8988T (cell line): ENCODE data around the gene SPAM1.
"Not testable (repeated sequence)": the region's sequence is repeated elsewhere in the genome, so short reads cannot be mapped to it uniquely, and the experiment has no call there.

Source experiments
- DNase-seq: peaks from one replicate; pipeline ENCODE4 v3.0.0; 2011

SPAM1 gene

GRCh38 chr7:123924941-123925340, at the start of gene SPAM1:
TSS of gene SPAM1 (plus strand) at chr7:123925241. CDS start at chr7:123953571, 28,330 bp downstream.
- no peak for DNase-seq

- no peak for DNase-seq
Measured at GRCh38 chr7:123876557-123877256, 48.3 kb upstream of the SPAM1 start.

- no peak for DNase-seq
Measured at GRCh38 chr7:123879628-123880027, 45.4 kb upstream of the SPAM1 start.

- DNase-seq, result no peak
Measured at GRCh38 chr7:123881300-123881699, 43.7 kb upstream of the SPAM1 start.

GRCh38 chr7:123883154-123883553, 41.9 kb upstream of the SPAM1 start:
- DNase-seq, result no peak

- DNase-seq, result no peak
Measured at GRCh38 chr7:123888192-123888591, 36.8 kb upstream of the SPAM1 start.

GRCh38 chr7:123894753-123895152, 30.3 kb upstream of the SPAM1 start:
- not testable (repeated sequence) for DNase-seq

GRCh38 chr7:123901101-123901500, 23.9 kb upstream of the SPAM1 start:
- DNase-seq, result no peak

- no peak for DNase-seq
Measured at GRCh38 chr7:123905714-123906113, 19.3 kb upstream of the SPAM1 start.

GRCh38 chr7:123916240-123916724, 8.8 kb upstream of the SPAM1 start:
- no peak for DNase-seq

GRCh38 chr7:123917878-123918277, 7.2 kb upstream of the SPAM1 start:
- DNase-seq, result no peak

- no peak for DNase-seq
Measured at GRCh38 chr7:123918309-123918708, 6.7 kb upstream of the SPAM1 start.

- DNase-seq, result no peak
Measured at GRCh38 chr7:123923599-123923998, 1.4 kb upstream of the SPAM1 start.

GRCh38 chr7:123929107-123929506, 4.1 kb downstream of the SPAM1 start:
- no peak for DNase-seq

GRCh38 chr7:123929655-123930054, 4.6 kb downstream of the SPAM1 start:
- no peak for DNase-seq

GRCh38 chr7:123935436-123936381, 10.7 kb downstream of the SPAM1 start:
- no peak for DNase-seq

- DNase-seq, result no peak
Measured at GRCh38 chr7:123936388-123936787, 11.3 kb downstream of the SPAM1 start.

GRCh38 chr7:123939784-123940183, 14.7 kb downstream of the SPAM1 start:
- DNase-seq, result no peak

- DNase-seq, result no peak
Measured at GRCh38 chr7:123941391-123942180, 16.5 kb downstream of the SPAM1 start.

- DNase-seq, result no peak
Measured at GRCh38 chr7:123944395-123944794, 19.4 kb downstream of the SPAM1 start.

- no peak for DNase-seq
Measured at GRCh38 chr7:123945938-123946337, 20.9 kb downstream of the SPAM1 start.

GRCh38 chr7:123948136-123948535, 23.1 kb downstream of the SPAM1 start:
- DNase-seq, result no peak

GRCh38 chr7:123958186-123958703, 33.2 kb downstream of the SPAM1 start:
- DNase-seq, result no peak
